ENCODE results near the gene GNGT1. TPM values are rescaled to one million over a fixed set of nuclear protein-coding genes. Genes with fewer than 3 reads are reported as not detected.

Gene GNGT1
- polyA plus RNA-seq, 1 experiment = not detected

- no peak overlapping the region for H3K4me3 ChIP-seq (ENCODE audit: low read depth, low read length)
- no peak for DNase-seq (ENCODE audit: low read depth)
- ChIA-PET POLR2A (no interaction called here), CTCF (interaction anchor here (0.6 to 1.2 kb wide), 2 partner anchors 49 to 427 kb away, joined by 3 read pairs; no protein-coding TSS in a partner anchor)
- H3K36me3 ChIP-seq (ENCODE audit: control insufficient read depth, insufficient read depth, low read length) = no peaks in the 10 kb centered on the region
- no peak for TF ChIP-seq CTCF (IDR thresholded peaks at IDR 0.05; ENCODE audit: insufficient read depth, low read depth, low read length)
- no peaks in the 10 kb centered on the region for H3K27me3 ChIP-seq (ENCODE audit: control insufficient read depth, insufficient read depth, low read length)
Observed at GRCh38 chr7:93935102-93935501, 28.7 kb downstream of the GNGT1 start.

GRCh38 chr7:93937818-93938217 lies 31.5 kb downstream of the GNGT1 start:
- CTCF ChIA-PET = no interaction called here
- POLR2A ChIA-PET = no interaction called here
- no peaks in the 10 kb centered on the region for H3K36me3 ChIP-seq (ENCODE audit: control insufficient read depth, insufficient read depth, low read length)
- no peak for TF ChIP-seq CTCF (IDR thresholded peaks at IDR 0.05; ENCODE audit: insufficient read depth, low read depth, low read length)
- H3K27me3 ChIP-seq (ENCODE audit: control insufficient read depth, insufficient read depth, low read length) = no peaks in the 10 kb centered on the region
- DNase-seq (ENCODE audit: low read depth) = no peak
- H3K4me3 ChIP-seq (ENCODE audit: low read depth, low read length) = no peak overlapping the region

GRCh38 chr7:93938293-93938692 lies 31.9 kb downstream of the GNGT1 start:
- H3K36me3 ChIP-seq (ENCODE audit: control insufficient read depth, insufficient read depth, low read length) = no peaks in the 10 kb centered on the region
- CTCF ChIA-PET = interaction anchor here (1.0 kb wide), 1 partner anchor 10 kb away, joined by 3 read pairs; no protein-coding TSS in a partner anchor
- POLR2A ChIA-PET = no interaction called here
- TF ChIP-seq CTCF (IDR thresholded peaks at IDR 0.05; ENCODE audit: insufficient read depth, low read depth, low read length) = no peak
- DNase-seq (ENCODE audit: low read depth) = no peak
- no peak overlapping the region for H3K4me3 ChIP-seq (ENCODE audit: low read depth, low read length)
- no peaks in the 10 kb centered on the region for H3K27me3 ChIP-seq (ENCODE audit: control insufficient read depth, insufficient read depth, low read length)

- H3K36me3 ChIP-seq (ENCODE audit: control insufficient read depth, insufficient read depth, low read length) = no peaks in the 10 kb centered on the region
- no peak for TF ChIP-seq CTCF (IDR thresholded peaks at IDR 0.05; ENCODE audit: insufficient read depth, low read depth, low read length)
- CTCF ChIA-PET = interaction anchor here (1.0 kb wide), 3 partner anchors 10 to 40 kb away, joined by 3 to 6 read pairs (median 4); partner anchors contain the start of gene GNG11
- POLR2A ChIA-PET = interaction anchor here (0.6 kb wide), 3 partner anchors 177 to 1413 kb away, joined by 4 to 5 read pairs (median 5); partner anchors contain the start of genes PEX1 and RBM48
- no peak for DNase-seq (ENCODE audit: low read depth)
- no peak overlapping the region for H3K4me3 ChIP-seq (ENCODE audit: low read depth, low read length)
- no peaks in the 10 kb centered on the region for H3K27me3 ChIP-seq (ENCODE audit: control insufficient read depth, insufficient read depth, low read length)
Observed at GRCh38 chr7:93941945-93942344, 35.6 kb downstream of the GNGT1 start.

GRCh38 chr7:93943816-93944540 lies 37.6 kb downstream of the GNGT1 start:
- Histone ChIP-seq H3K27me3 (ENCODE audit: control insufficient read depth, insufficient read depth, low read length) (no peaks in the 10 kb centered on the region), H3K4me3 (ENCODE audit: low read depth, low read length) (no peak overlapping the region), H3K36me3 (ENCODE audit: control insufficient read depth, insufficient read depth, low read length) (no peaks in the 10 kb centered on the region)
- ChIA-PET POLR2A (no interaction called here), CTCF (no interaction called here)
- TF ChIP-seq CTCF (IDR thresholded peaks at IDR 0.05; ENCODE audit: insufficient read depth, low read depth, low read length) = no peak
- DNase-seq (ENCODE audit: low read depth) = no peak
